HG03135 (cell line): ENCODE data around the gene CD99L2.
"Not testable (repeated sequence)": the region's sequence is repeated elsewhere in the genome, so short reads cannot be mapped to it uniquely, and the experiment has no call there.

Source experiments
- ATAC-seq: cut with Tn5 transposase; IDR thresholded peaks from one replicate; pipeline ENCODE4 v1.9.1; 2021; ENCODE audit warnings: mild to moderate bottlenecking, moderate library complexity; ENCODE audit not compliant: unreplicated experiment

The CD99L2 gene

GRCh38 chrX:150897421-150898320 lies 797 bp downstream of the CD99L2 start:
- no peak for ATAC-seq

DNA sequence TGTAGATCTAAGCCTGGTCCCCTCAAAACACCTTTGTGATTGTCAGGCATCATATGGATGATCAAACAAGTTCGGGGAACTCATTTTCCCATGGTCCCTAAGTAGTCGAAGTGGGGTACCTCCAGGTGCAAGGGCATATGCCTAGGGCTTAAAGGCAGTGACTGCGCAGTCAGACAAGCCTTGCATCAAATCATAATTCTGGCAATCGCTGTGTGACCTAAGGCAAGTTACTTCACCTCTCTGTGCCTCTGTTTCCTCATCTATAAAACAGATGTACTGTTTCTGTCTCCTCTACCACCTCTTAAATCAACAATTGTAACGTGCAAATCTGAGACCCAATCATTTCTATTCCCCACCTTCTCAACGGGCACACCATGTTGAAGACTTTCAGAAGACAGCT lies 1.8 kb downstream of the CD99L2 start:
- ATAC-seq: no peak

GRCh38 chrX:150893936-150894335 lies 4.5 kb downstream of the CD99L2 start:
- ATAC-seq: no peak

GRCh38 chrX:150889131-150889530 lies 9.3 kb downstream of the CD99L2 start:
- ATAC-seq: no peak

GRCh38 chrX:150887906-150888465 lies 10.5 kb downstream of the CD99L2 start:
- ATAC-seq: no peak

DNA sequence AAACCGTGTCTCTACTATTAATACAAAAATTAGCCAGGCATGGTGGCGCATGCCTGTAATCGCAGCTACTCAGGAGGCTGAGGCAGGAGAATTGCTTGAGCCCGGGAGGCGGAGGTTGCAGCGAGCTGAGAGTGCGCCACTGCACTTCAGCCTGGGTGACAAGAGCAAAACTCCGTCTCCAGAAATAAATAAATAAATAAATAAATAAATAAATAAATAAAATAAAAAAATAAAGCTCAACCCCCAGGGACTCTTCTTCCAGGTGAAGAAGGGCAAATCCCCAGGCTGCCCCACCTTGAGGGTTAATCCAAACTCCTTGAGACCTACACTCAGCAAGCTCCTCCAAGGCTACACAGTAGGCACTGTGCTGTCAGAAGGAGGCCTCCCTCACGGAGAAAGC lies 11.2 kb downstream of the CD99L2 start:
- not testable (repeated sequence) for ATAC-seq

- no peak for ATAC-seq
Observed at GRCh38 chrX:150886381-150886780, 12.1 kb downstream of the CD99L2 start.

GRCh38 chrX:150880808-150881165 lies 17.7 kb downstream of the CD99L2 start:
- no peak for ATAC-seq

DNA sequence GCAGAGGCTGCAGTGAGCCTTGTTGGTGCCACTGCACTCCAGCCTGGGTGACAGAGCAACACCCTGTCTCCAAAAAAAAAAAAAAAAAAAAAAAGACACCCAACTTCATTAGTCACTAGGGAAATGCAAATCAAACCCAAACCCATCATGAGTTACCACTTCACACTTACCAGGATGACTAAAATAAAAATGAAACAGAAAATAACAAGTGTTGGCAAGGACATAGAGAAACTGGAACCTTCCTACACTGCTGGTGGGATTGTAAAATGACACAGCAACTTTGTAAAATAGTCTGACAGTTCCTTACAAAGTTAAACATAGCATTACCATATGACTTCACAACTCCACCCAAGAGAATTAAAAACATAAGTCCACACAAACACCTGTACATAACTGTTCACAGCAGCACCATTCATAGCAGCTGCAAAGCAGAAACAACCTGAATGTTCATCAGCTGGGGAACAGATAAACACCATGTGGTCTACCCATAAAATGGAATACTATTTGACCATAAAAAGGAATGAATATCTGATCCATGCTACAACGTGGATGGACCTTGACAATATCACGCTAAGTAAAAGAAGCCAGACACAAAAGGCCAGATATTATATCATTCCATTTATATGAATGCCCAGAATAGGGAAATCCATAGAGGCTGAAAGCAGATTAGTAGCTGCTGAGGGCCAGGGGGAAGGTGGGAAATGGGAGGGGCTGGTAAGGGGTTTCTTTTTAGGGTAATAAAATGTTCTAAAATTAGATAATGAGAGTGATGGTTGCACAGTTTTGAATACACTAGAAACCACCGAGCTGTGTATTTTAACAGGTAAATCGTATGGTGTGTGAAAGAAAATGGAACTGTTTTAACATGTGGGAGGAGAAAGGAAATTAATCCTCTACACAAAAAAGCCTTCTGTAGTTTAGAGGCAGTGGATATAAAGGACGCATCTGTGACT lies 18.3 kb downstream of the CD99L2 start:
- peak; percentile 75 for ATAC-seq

DNA sequence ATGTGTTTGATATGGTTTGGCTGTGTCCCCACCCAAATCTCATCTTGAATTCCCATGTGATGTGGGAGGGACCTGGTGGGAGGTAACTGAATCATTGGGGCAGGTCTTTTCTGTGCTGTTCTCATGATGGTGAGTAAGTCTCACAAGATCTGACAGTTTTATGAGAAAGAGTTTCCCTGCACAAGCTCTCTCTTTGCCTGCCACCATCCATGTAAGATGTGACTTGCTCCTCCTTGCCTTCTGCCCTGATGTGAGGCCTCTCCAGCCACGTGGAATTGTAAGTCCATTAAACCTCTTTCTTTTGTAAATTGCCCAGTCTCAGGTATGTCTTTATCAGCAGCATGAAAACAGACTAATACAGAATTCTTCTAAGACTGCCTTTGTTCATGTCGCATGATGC lies 22.8 kb downstream of the CD99L2 start:
- ATAC-seq: not testable (repeated sequence)

DNA sequence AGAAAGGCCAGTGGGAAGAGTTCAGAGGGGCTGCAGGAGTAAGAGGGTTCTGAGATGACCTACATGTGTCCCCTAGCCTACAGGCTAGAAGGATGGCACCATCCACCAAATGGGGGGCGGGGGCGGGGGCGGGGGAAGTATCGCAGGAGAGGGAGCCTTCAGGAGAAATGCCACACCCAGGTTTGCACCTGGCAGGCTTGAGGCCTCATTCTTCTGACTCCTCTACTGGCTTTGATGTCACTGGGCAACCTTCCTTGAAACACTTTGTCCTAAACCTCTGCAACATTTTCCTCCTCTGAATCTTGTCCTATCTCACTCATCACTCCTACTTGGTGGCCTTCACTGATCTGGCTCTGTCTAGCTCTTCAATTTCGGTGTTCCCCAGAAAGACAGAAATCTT lies 24.0 kb downstream of the CD99L2 start:
- ATAC-seq: no peak

- ATAC-seq: peak; percentile 54
Observed at GRCh38 chrX:150873616-150874015, 24.9 kb downstream of the CD99L2 start.

DNA sequence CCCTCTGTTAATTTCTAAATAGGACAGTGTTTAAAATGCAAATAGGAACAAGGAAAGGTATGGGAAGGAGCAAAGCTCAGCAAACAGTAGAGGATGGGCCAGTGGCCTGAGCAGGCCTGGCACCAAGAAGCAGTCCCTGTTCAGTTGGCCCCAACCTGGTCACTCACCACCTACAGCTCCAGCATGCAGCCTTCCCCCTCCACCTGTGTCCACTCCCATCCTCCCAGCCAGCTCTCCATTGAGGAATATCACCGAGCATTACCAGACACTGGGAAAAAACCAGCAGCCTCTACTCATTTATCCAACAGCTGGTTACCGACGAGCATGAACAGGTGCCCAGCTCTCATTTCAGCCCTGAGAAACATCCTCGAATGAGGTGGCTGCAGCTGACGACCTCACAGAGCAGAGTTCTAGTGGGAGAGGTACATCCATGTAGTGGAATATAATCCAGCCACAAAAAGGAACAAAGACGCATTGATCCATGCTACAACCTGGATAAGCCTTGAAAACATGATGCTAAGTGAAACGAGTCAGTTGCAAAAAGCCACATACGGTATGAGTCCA lies 25.6 kb downstream of the CD99L2 start:
- ATAC-seq: no peak

- ATAC-seq: no peak
Observed at GRCh38 chrX:150871341-150871811, 27.1 kb downstream of the CD99L2 start.

- ATAC-seq: no peak
Observed at GRCh38 chrX:150870487-150871340, 27.8 kb downstream of the CD99L2 start.

DNA sequence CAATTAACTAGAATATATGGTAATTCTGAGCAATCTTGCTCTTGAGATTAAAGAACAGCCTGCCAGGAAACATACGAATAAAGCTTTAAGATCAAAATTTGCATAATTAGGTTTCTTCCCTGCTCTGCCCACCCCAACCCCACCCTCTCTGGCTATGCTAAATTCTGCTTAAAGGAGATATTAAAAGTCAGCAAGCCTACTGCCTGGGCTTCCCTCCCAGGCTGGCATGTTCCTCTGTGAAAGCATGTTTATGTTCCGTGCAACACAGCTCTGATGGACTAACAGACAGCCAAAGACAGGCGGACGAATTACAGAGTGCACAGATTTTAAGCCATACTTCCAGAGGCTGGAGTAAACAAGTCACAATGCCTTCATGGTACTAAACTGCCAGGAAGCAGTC lies 28.4 kb downstream of the CD99L2 start:
- ATAC-seq: no peak

GRCh38 chrX:150869450-150869849 lies 29.0 kb downstream of the CD99L2 start:
- ATAC-seq: no peak

GRCh38 chrX:150868625-150869024 lies 29.8 kb downstream of the CD99L2 start:
- no peak for ATAC-seq

DNA sequence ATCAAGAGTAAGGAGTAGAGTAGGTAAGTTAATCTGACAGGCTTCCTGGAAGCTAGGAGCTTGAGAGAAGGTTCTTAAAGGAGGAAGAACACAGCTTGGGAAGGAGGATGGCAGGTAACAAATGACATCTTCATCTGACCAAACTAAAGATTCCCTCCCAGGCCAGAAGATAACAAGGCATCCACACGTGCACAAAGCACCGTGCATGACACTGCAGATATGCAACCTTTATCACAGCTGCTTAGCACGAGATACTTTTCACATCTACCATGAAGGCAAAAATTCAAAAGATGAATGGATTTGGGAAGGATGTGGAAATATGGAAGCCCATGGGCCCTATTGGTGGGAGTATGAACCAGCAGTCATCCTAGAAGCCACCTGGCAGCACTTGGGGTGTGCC lies 34.3 kb downstream of the CD99L2 start:
- ATAC-seq: no peak

- no peak for ATAC-seq
Observed at GRCh38 chrX:150863191-150863590, 35.3 kb downstream of the CD99L2 start.
